ENCODE measurements around the gene CREB3L1.

DNA sequence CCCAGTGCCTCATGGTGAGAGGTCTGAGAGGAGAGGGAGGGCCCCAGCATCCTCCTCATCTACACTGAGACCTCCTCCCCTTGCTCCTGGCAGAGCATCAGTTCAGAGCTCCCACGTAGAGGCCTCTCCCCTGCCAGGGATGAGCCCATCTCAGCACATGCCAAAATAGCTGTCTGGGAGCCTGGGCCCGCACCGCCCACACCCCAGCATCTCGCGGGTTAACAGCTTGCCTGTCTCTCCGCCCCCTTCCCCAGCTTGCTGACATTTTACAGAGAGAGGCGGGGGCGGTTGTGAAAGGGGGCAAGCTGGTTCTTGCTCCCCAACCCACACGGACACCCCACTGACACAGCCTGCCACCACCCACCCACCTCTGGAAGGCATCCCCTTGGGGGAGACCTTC, 76.2 kb downstream of the CREB3L1 start:
- TF ChIP-seq, protein P1, sequence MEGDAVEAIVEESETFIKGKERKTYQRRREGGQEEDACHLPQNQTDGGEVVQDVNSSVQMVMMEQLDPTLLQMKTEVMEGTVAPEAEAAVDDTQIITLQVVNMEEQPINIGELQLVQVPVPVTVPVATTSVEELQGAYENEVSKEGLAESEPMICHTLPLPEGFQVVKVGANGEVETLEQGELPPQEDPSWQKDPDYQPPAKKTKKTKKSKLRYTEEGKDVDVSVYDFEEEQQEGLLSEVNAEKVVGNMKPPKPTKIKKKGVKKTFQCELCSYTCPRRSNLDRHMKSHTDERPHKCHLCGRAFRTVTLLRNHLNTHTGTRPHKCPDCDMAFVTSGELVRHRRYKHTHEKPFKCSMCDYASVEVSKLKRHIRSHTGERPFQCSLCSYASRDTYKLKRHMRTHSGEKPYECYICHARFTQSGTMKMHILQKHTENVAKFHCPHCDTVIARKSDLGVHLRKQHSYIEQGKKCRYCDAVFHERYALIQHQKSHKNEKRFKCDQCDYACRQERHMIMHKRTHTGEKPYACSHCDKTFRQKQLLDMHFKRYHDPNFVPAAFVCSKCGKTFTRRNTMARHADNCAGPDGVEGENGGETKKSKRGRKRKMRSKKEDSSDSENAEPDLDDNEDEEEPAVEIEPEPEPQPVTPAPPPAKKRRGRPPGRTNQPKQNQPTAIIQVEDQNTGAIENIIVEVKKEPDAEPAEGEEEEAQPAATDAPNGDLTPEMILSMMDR (IDR thresholded peaks at IDR 0.05) = no peak
- TF ChIP-seq ZFX (IDR thresholded peaks at IDR 0.05; ENCODE audit: borderline replicate concordance) = no peak

All from 22Rv1 (cell line).